Astrocyte of the cerebellum (primary cell): ENCODE measurements around the gene DOCK1.

Experiments used
- DNase-seq: peaks from one replicate; pipeline ENCODE4 v3.0.0-alpha.2; 2011; ENCODE audit warnings: low read depth
- H3K4me3 ChIP-seq: 2 replicates; pipeline ENCODE4 v1.5.1; 2011; ENCODE audit warnings: mild to moderate bottlenecking, low read depth, low read length, moderate library complexity
- CTCF ChIP-seq: IDR thresholded peaks from 2 replicates; pipeline ENCODE4 v1.5.1; 2012; ENCODE audit warnings: low read length, low read depth, moderate library complexity, mild to moderate bottlenecking; ENCODE audit errors: missing control alignments
- in situ Hi-C: cut with HindIII; loops from 2 replicates; pipeline ENCODE4 v1.10.0; 2017; ENCODE audit warnings: low sequenced_read_pairs

DOCK1 gene

GRCh38 chr10:127326883-127327282 lies 421.7 kb downstream of the DOCK1 start:
- no peak for DNase-seq
- no peak for TF ChIP-seq CTCF
- in situ Hi-C loops, result no loop called here
- H3K4me3 ChIP-seq, result no peak overlapping the region

- in situ Hi-C loops, result no loop called here
- TF ChIP-seq CTCF, result no peak
- no peak for DNase-seq
- H3K4me3 ChIP-seq, result no peak overlapping the region
Observed at GRCh38 chr10:127331696-127332095, 426.5 kb downstream of the DOCK1 start.

GRCh38 chr10:127332631-127333030 lies 427.4 kb downstream of the DOCK1 start:
- in situ Hi-C loops, result no loop called here
- DNase-seq, result no peak
- H3K4me3 ChIP-seq, result no peak overlapping the region
- TF ChIP-seq CTCF, result no peak

GRCh38 chr10:127337801-127338200 lies 432.6 kb downstream of the DOCK1 start:
- in situ Hi-C loops, result no loop called here
- TF ChIP-seq CTCF, result no peak
- DNase-seq, result no peak
- H3K4me3 ChIP-seq, result no peak overlapping the region

- TF ChIP-seq CTCF, result no peak
- in situ Hi-C loops, result no loop called here
- DNase-seq, result no peak
- no peak overlapping the region for H3K4me3 ChIP-seq
Observed at GRCh38 chr10:127338399-127339110, 433.3 kb downstream of the DOCK1 start.

- TF ChIP-seq CTCF, result no peak
- no peak overlapping the region for H3K4me3 ChIP-seq
- in situ Hi-C loops, result no loop called here
- no peak for DNase-seq
Observed at GRCh38 chr10:127343821-127344220, 438.6 kb downstream of the DOCK1 start.

GRCh38 chr10:127344346-127344745 lies 439.1 kb downstream of the DOCK1 start:
- TF ChIP-seq CTCF, result no peak
- in situ Hi-C loops, result no loop called here
- DNase-seq, result no peak
- no peak overlapping the region for H3K4me3 ChIP-seq
